Parathyroid adenoma (tissue), 2 donors: Measurements from ENCODE around the gene LMO1.

Source experiments
- H2AFZ ChIP-seq: fragments of 300-600 bp; sonication (generic); one replicate; pipeline ENCODE4 v1.7.0; 2017; ENCODE audit warnings: antibody characterized with exemption, mild to moderate bottlenecking
- H3K27ac ChIP-seq: fragments of 300-600 bp; sonication (generic); one replicate; pipeline ENCODE4 v1.7.0; 2017
- H3K27me3 ChIP-seq: fragments of 300-600 bp; sonication (generic); one replicate; pipeline ENCODE4 v1.7.0; 2017; ENCODE audit warnings: low read length; ENCODE audit not compliant: control insufficient read depth, insufficient read depth
- H3K36me3 ChIP-seq: fragments of 300-600 bp; sonication (generic); one replicate; pipeline ENCODE4 v1.7.0; 2017; ENCODE audit warnings: low read length; ENCODE audit not compliant: control insufficient read depth, insufficient read depth
- H3K4me1 ChIP-seq: fragments of 300-600 bp; sonication (generic); one replicate; pipeline ENCODE4 v1.7.0; 2017; ENCODE audit warnings: control low read depth
- H3K4me2 ChIP-seq: fragments of 300-600 bp; sonication (generic); one replicate; pipeline ENCODE4 v1.7.0; 2017; ENCODE audit warnings: low read length
- H3K4me3 ChIP-seq: fragments of 300-600 bp; sonication (generic); one replicate; pipeline ENCODE4 v1.7.0; 2017; ENCODE audit warnings: low read depth, low read length
- H3K79me2 ChIP-seq: fragments of 300-600 bp; sonication (generic); one replicate; pipeline ENCODE4 v1.7.0; 2017; ENCODE audit warnings: control low read depth
- H3K9ac ChIP-seq: fragments of 300-600 bp; sonication (generic); one replicate; pipeline ENCODE4 v1.7.0; 2017; ENCODE audit warnings: mild to moderate bottlenecking
- H3K9me3 ChIP-seq: fragments of 300-600 bp; sonication (generic); one replicate; pipeline ENCODE4 v1.7.0; 2017; ENCODE audit warnings: low read length; ENCODE audit not compliant: control insufficient read depth
- TF ChIP-seq, protein P1 (sequence below): fragments of 300-600 bp; sonication (generic); IDR thresholded peaks from one replicate; pipeline ENCODE4 v1.7.0; 2017; ENCODE audit warnings: antibody characterized with exemption, mild to moderate bottlenecking
- donor health status: primary hyperparathyroidism.

Gene LMO1

GRCh38 chr11:8230178-8230859, 33.4 kb downstream of the LMO1 start:
- Histone ChIP-seq H3K27me3 (no peaks in the 10 kb centered on the region), H3K4me2 (no peak overlapping the region), H2AFZ (no peak overlapping the region), H3K9me3 (no peaks in the 10 kb centered on the region), H3K4me1 (peaks cover 5% of the 10 kb centered on the region), H3K9ac (no peak overlapping the region), H3K36me3 (no peaks in the 10 kb centered on the region), H3K4me3 (no peak overlapping the region), H3K27ac (no peak overlapping the region), H3K79me2 (no peaks in the 10 kb centered on the region)
- TF ChIP-seq, protein P1, sequence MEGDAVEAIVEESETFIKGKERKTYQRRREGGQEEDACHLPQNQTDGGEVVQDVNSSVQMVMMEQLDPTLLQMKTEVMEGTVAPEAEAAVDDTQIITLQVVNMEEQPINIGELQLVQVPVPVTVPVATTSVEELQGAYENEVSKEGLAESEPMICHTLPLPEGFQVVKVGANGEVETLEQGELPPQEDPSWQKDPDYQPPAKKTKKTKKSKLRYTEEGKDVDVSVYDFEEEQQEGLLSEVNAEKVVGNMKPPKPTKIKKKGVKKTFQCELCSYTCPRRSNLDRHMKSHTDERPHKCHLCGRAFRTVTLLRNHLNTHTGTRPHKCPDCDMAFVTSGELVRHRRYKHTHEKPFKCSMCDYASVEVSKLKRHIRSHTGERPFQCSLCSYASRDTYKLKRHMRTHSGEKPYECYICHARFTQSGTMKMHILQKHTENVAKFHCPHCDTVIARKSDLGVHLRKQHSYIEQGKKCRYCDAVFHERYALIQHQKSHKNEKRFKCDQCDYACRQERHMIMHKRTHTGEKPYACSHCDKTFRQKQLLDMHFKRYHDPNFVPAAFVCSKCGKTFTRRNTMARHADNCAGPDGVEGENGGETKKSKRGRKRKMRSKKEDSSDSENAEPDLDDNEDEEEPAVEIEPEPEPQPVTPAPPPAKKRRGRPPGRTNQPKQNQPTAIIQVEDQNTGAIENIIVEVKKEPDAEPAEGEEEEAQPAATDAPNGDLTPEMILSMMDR = no peak

DNA sequence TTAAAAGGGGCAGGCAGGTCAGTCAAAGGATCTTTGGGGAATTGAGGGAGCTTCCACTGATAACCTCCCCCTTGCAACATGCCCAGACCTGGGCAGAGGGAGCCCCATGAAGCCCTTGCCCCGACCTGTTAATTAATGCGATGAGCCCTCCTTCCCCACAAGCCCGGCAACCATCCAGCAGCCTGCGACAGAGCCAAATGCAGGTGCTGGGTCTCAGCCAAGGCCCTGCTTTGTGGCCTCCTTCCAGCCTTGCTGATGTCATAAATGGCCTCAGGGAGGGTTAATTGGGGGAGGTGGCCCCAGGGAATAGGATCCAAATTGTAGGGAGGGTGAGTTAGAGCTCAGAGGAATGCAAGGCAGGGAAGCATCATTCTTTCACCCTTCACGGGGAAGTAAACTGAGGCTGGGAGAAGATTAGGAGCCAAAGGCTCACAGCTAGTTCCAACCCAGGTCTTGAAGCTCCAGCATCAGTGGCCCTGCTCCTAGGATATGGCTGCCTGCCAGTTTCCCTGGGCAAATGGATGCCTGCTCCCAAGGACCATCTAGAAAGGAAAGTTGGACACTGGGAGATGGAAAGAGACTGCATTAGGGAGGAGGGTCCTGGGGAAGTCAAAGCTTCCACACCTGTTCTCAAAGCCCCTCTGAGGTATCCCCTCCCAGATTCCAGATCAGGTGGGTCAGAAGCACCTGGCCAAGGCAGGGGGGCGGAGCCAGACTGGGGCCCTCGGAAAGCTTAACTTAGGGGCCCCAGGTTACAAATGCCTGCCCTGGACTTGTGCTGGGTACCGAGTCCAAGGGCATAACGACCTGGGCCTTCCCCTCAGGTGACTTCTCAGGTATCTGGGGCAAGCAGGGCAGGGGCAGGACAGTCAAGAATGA, 34.1 kb downstream of the LMO1 start:
- no peaks in the 10 kb centered on the region for H3K9me3 ChIP-seq
- H3K9ac ChIP-seq = no peak overlapping the region
- TF ChIP-seq, protein P1 = no peak
- no peak overlapping the region for H2AFZ ChIP-seq
- no peak overlapping the region for H3K4me3 ChIP-seq
- no peaks in the 10 kb centered on the region for H3K27me3 ChIP-seq
- no peak overlapping the region for H3K27ac ChIP-seq
- H3K36me3 ChIP-seq = no peaks in the 10 kb centered on the region
- H3K79me2 ChIP-seq = no peaks in the 10 kb centered on the region
- peaks cover 5% of the 10 kb centered on the region for H3K4me1 ChIP-seq
- no peak overlapping the region for H3K4me2 ChIP-seq

DNA sequence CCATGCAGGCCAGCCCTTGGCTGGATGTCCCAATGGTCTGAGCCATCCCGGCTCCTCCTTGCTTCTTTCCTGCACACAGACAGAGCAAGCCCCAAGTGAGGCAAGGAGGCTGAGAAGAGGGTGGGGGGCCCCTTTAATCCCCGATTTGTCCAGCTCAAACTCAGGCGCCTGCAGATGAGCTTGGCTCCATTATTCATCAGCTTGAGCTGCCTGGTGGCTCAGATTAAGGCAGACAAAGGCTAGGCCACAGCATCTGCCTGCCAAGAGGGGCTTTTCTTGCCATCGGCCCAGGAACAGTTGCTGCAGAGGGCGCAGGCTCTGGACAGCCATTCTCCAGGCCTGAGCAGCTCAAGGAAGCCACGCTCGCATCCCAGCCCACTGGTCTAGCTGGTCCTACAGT, 35.4 kb downstream of the LMO1 start:
- no peaks in the 10 kb centered on the region for H3K36me3 ChIP-seq
- H3K9me3 ChIP-seq = no peaks in the 10 kb centered on the region
- H3K27ac ChIP-seq = no peak overlapping the region
- H3K79me2 ChIP-seq = no peaks in the 10 kb centered on the region
- no peak overlapping the region for H3K4me3 ChIP-seq
- H3K27me3 ChIP-seq = no peaks in the 10 kb centered on the region
- peaks cover 5% of the 10 kb centered on the region for H3K4me1 ChIP-seq
- TF ChIP-seq, protein P1 = no peak
- no peak overlapping the region for H3K4me2 ChIP-seq
- H2AFZ ChIP-seq = no peak overlapping the region
- no peak overlapping the region for H3K9ac ChIP-seq

GRCh38 chr11:8227156-8228152, 36.2 kb downstream of the LMO1 start:
- Histone ChIP-seq H3K4me1 (peaks cover 5% of the 10 kb centered on the region), H3K9ac (no peak overlapping the region), H2AFZ (no peak overlapping the region), H3K27ac (no peak overlapping the region), H3K4me2 (no peak overlapping the region), H3K9me3 (no peaks in the 10 kb centered on the region), H3K27me3 (no peaks in the 10 kb centered on the region), H3K36me3 (no peaks in the 10 kb centered on the region), H3K79me2 (no peaks in the 10 kb centered on the region), H3K4me3 (no peak overlapping the region)
- TF ChIP-seq, protein P1 = no peak
